ENCODE results near the gene TNFAIP3.
"Not testable (repeated sequence)": the region's sequence is repeated elsewhere in the genome, so short reads cannot be mapped to it uniquely, and the experiment has no call there.

TNFAIP3 gene

DNA sequence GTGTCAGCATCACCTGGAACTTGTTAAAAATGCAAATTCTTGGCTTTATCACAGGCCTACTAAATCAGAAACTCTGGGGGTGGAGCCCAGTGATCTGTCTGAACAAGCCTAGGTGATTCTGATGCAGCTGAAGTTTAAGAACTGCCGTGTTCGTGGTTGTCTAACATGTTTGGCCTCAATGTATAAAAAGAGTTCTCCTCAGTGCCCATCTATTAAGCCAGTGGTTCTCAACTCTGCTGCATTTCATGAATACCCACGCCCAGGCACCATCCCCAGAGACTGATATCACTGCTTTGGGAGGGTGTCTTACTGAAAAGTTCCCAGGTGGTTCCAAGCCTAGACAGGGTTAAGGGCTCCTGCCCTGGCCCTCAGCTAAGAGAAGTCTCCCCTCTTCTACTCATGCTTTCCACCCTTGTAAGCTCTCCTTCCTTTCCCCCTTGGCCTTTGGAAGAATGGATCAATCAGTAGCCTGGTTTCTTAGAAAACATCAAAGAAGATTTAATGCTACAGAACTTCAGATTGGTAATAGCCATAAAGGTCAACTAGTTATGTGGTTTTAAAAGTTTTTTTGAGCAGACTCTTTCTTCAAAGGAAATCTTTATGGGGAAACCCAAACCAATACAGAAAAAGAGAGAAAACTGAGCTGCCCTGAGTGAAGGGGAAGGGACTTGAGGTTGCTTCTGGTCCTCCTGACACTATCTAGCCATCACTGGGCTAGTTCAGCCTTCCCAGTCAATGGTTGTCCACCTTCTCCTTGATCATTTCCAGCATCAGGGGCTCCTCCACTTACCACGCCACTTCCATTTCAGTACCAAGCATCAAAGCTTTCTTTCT, 38.9 kb upstream of the TNFAIP3 start:
- Mint-ChIP-seq H3K36me3 (ENCODE audit: low read depth) (no peaks in the 10 kb centered on the region), H3K4me1 (peaks cover 12% of the 10 kb centered on the region), H3K27me3 (ENCODE audit: low read depth, poor library complexity) (no peaks in the 10 kb centered on the region), H3K4me3 (no peak overlapping the region), H3K9me3 (peaks cover 5% of the 10 kb centered on the region), H3K27ac (no peak overlapping the region)
- TF ChIP-seq, protein P1, sequence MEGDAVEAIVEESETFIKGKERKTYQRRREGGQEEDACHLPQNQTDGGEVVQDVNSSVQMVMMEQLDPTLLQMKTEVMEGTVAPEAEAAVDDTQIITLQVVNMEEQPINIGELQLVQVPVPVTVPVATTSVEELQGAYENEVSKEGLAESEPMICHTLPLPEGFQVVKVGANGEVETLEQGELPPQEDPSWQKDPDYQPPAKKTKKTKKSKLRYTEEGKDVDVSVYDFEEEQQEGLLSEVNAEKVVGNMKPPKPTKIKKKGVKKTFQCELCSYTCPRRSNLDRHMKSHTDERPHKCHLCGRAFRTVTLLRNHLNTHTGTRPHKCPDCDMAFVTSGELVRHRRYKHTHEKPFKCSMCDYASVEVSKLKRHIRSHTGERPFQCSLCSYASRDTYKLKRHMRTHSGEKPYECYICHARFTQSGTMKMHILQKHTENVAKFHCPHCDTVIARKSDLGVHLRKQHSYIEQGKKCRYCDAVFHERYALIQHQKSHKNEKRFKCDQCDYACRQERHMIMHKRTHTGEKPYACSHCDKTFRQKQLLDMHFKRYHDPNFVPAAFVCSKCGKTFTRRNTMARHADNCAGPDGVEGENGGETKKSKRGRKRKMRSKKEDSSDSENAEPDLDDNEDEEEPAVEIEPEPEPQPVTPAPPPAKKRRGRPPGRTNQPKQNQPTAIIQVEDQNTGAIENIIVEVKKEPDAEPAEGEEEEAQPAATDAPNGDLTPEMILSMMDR (IDR thresholded peaks at IDR 0.05), result no peak
- DNase-seq, result no peak

DNA sequence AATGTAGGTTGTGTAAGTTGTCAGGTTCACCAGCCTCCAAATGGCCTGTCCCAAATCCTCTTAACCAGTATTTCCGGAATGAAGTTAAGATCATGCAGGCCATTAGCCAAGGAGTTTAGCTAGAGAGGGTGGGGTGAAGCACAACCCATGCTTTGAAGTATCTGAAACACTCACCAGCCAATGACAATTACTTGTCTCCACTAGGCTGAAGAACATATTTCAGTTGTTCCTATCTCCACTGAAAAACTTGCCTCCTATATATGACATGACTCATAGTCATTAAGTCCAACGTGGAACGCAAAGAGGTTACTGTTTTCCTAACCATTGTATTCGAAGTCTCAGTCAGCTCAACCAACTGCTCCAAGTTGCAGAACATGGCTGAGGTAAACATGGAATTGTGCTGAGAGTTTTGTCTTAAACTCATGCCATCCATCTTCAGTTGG, 37.4 kb upstream of the TNFAIP3 start:
- H3K36me3 Mint-ChIP-seq (ENCODE audit: low read depth), result no peaks in the 10 kb centered on the region
- H3K4me3 Mint-ChIP-seq, result no peak overlapping the region
- H3K9me3 Mint-ChIP-seq, result peaks cover 18% of the 10 kb centered on the region
- H3K4me1 Mint-ChIP-seq, result no peaks in the 10 kb centered on the region
- H3K27ac Mint-ChIP-seq, result no peak overlapping the region
- TF ChIP-seq, protein P1 (IDR thresholded peaks at IDR 0.05), result no peak
- H3K27me3 Mint-ChIP-seq (ENCODE audit: low read depth, poor library complexity), result no peaks in the 10 kb centered on the region
- DNase-seq, result no peak

DNA sequence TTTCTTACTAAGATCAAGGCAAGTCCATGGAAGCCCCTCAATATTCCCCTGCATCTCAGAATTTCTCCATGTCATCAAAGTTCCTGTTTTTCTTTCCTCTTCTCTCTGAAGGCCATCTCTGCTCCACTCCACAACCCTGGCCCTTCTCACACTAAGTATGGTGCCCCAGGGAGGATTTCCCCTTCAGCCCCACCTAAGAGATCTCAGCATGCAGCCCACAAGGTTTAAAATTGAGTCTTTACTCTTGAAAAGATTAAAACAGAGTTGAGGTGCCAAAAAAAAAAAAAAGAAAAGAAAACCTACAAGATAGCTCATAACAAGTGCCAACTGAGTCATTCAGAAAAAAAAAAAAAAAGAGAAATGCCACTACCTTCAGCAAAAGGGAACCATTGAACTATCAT, 36.5 kb upstream of the TNFAIP3 start:
- H3K9me3 Mint-ChIP-seq, result peaks cover 18% of the 10 kb centered on the region
- no peaks in the 10 kb centered on the region for H3K27me3 Mint-ChIP-seq (ENCODE audit: low read depth, poor library complexity)
- no peak overlapping the region for H3K4me3 Mint-ChIP-seq
- no peak overlapping the region for H3K27ac Mint-ChIP-seq
- no peaks in the 10 kb centered on the region for H3K36me3 Mint-ChIP-seq (ENCODE audit: low read depth)
- no peaks in the 10 kb centered on the region for H3K4me1 Mint-ChIP-seq
- DNase-seq, result no peak
- TF ChIP-seq, protein P1 (IDR thresholded peaks at IDR 0.05), result no peak

DNA sequence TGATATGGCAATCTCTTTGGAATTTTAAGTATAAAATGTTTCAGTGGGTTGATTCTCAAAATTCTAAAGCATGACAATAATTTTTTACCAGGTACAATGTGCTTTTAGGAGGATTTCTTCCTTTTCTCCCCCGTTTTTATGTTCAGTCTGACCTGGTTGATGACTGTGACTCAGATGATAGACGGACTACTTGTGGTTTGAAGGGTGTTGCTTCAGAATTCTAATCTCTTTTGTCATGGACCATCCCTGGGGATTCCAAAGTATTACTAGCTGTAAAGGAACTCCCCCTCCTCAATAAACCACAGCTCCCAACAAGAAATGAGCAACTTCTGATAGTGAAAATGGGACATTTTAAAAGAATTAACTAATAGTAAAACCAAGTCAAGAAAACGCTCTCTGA, 34.9 kb upstream of the TNFAIP3 start:
- H3K9me3 Mint-ChIP-seq, result peaks cover 18% of the 10 kb centered on the region
- peaks cover 4% of the 10 kb centered on the region for H3K4me1 Mint-ChIP-seq
- DNase-seq, result no peak
- TF ChIP-seq, protein P1 (IDR thresholded peaks at IDR 0.05), result no peak
- no peak overlapping the region for H3K27ac Mint-ChIP-seq
- H3K27me3 Mint-ChIP-seq (ENCODE audit: low read depth, poor library complexity), result no peaks in the 10 kb centered on the region
- no peaks in the 10 kb centered on the region for H3K36me3 Mint-ChIP-seq (ENCODE audit: low read depth)
- H3K4me3 Mint-ChIP-seq, result no peak overlapping the region

DNA sequence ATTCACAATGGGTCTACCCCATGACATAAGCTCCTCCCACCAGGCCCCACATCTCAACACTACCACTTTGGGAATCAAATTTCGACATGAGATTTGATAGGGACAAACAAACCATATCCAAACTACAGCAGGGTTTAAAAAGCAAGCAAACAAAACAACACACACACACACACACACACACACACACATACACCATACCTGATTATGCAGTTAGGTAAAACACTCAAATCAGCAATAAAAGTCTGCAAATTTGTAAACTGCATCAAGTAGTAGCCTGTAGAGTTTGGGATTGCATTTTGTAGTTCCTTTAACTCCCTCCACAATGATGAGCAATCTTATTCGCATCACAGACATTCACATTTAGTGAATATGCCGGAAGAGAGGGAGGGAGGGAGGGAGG, 32.6 kb upstream of the TNFAIP3 start:
- TF ChIP-seq, protein P1 (IDR thresholded peaks at IDR 0.05), result no peak
- Mint-ChIP-seq H3K36me3 (ENCODE audit: low read depth) (peaks cover 5% of the 10 kb centered on the region), H3K4me1 (peaks cover 4% of the 10 kb centered on the region), H3K9me3 (peaks cover 42% of the 10 kb centered on the region), H3K4me3 (no peak overlapping the region), H3K27ac (no peak overlapping the region), H3K27me3 (ENCODE audit: low read depth, poor library complexity) (no peaks in the 10 kb centered on the region)
- no peak for DNase-seq

DNA sequence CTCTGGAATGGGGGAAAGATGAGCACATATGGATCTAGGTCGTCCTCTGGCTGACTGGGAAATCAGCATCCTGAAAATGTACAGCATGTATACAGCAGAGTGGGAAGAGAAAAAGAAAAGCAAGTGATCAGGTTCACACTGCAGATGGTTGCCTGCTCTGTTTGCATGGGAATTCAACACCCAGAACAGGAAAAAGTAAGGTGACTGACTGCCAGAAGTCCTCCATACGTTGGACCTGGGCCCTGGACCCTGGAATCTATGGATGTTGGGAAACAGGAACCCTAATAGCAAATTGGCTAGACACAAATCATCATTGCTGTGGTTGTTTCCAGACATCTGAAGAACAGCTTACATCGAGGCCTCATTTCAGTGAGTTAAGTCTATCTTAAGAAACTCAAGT, 30.3 kb upstream of the TNFAIP3 start:
- Mint-ChIP-seq H3K27ac (peak overlapping the region; percentile 68), H3K4me3 (no peak overlapping the region), H3K9me3 (peaks cover 65% of the 10 kb centered on the region), H3K36me3 (ENCODE audit: low read depth) (peaks cover 10% of the 10 kb centered on the region), H3K4me1 (peaks cover 4% of the 10 kb centered on the region), H3K27me3 (ENCODE audit: low read depth, poor library complexity) (no peaks in the 10 kb centered on the region)
- TF ChIP-seq, protein P1 (IDR thresholded peaks at IDR 0.05), result no peak
- DNase-seq, result no peak

DNA sequence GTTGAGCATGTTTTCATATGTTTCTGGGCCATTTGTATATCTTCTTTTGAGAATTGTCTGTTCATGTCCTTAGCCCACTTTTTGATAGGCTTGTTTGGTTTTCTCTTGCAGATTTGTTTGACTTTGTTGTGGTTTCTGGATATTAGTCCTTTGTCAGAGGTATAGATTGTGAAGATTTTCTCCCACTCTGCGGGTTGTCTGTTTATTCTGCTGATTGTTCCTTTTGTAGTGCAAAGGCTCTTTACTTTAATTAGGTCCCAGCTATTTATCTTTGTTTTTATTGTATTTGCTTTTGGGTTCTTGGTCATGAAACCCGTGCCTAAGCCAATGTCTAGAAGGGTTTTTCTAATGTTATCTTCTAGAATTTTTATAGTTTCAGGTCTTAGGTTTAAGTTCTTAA, 29.0 kb upstream of the TNFAIP3 start:
- DNase-seq; H3K4me3 Mint-ChIP-seq; H3K4me1 Mint-ChIP-seq; H3K36me3 Mint-ChIP-seq (ENCODE audit: low read depth); H3K27me3 Mint-ChIP-seq (ENCODE audit: low read depth, poor library complexity); H3K27ac Mint-ChIP-seq: not testable (repeated sequence)
- peaks cover 67% of the 10 kb centered on the region for H3K9me3 Mint-ChIP-seq

DNA sequence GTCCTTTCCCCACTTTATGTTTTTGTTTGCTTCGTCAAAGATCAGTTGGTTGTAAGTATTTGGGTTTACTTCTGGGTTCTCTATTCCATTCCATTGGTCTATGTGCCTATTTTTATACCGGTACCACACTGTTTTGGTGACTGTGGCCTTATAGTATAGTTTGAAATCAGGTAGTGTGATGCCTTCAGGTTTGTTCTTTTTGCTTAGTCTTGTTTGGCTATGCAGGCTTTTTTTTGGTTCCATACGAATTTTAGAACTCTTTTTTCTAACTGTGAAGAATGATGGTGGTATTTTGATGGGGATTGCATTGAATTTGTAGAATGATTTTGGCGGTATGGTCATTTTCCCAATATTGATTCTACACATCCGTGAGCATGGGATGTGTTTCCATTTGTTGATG, 28.5 kb upstream of the TNFAIP3 start:
- H3K27me3 Mint-ChIP-seq (ENCODE audit: low read depth, poor library complexity); DNase-seq; H3K4me1 Mint-ChIP-seq; H3K27ac Mint-ChIP-seq; H3K4me3 Mint-ChIP-seq; H3K36me3 Mint-ChIP-seq (ENCODE audit: low read depth): not testable (repeated sequence)
- H3K9me3 Mint-ChIP-seq, result peaks cover 69% of the 10 kb centered on the region
